ENCODE results near the gene ATP5F1E.

DNA sequence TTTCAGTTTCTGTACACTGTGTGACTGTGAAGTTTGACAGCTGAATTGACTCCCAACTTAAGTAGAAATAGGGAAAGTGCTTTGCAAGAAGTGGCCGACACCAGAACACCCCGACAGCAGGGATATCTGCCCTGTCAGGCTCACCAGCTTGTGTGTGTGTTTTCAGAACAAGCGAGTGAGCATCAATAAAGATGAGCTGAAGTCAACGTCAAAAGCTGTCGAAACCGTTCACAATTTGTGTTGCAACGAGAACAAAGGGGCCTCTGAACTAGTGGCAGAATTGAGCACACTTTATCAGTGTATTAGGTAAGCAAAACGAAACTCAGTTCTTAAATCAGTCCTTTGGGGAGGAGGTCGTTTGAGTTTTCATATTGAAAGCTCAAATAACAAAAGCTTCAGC is 40.4 kb downstream of the ATP5F1E start:
- TF ChIP-seq, protein P1, sequence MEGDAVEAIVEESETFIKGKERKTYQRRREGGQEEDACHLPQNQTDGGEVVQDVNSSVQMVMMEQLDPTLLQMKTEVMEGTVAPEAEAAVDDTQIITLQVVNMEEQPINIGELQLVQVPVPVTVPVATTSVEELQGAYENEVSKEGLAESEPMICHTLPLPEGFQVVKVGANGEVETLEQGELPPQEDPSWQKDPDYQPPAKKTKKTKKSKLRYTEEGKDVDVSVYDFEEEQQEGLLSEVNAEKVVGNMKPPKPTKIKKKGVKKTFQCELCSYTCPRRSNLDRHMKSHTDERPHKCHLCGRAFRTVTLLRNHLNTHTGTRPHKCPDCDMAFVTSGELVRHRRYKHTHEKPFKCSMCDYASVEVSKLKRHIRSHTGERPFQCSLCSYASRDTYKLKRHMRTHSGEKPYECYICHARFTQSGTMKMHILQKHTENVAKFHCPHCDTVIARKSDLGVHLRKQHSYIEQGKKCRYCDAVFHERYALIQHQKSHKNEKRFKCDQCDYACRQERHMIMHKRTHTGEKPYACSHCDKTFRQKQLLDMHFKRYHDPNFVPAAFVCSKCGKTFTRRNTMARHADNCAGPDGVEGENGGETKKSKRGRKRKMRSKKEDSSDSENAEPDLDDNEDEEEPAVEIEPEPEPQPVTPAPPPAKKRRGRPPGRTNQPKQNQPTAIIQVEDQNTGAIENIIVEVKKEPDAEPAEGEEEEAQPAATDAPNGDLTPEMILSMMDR (IDR thresholded peaks at IDR 0.05 in 4 of 5, conservative IDR thresholded peaks at IDR 0.05 in 1 of 5), result no peak
- no peak for TF ChIP-seq POLR2A (IDR thresholded peaks at IDR 0.05)

Measured in gastrocnemius medialis (tissue), 4 donors.